ENCODE measurements around the gene EPB41L3.

Gene EPB41L3

DNA sequence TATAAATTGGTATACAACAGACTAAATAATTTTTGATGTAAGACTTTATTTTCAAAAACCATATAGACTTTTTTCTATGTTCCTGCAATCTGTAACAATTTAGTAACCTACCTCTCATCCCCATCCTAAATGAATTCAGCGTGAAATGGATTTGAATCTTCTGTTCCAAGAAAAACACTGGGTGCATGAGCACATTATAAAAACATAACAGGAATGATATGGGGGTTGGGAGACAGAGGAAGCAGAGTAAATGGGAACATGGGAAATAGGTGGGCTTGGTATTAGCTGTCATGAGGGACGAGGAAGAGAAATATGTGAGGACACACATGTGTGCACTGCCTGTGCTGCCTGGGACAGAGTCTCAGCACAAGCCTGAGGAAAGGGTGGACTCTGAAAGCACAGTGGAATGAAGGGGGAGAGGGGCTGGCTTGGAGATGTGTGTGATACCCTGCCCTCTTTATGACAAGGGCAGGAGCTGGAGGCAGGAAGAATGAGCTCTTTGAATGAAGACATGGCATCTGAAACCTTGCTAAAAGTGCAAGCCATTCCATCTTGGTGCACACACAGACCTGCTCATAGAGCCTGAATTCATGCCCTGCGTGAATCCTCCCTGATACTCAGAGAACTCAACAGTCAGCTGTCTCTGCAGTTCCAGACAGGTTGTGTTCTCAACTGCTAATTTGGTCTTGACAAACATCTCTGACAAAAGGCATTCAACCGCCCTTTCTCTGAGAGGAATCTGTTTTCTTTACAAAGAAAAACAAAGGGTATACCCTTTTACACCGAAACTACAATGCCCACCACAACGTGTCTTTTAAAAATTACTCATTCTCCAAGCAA, 66.6 kb downstream of the EPB41L3 start:
- H3K9me3 ChIP-seq (ENCODE audit: severe bottlenecking), result no peaks in the 10 kb centered on the region
- DNase-seq, result no peak
- peaks cover 13% of the 10 kb centered on the region for H3K36me3 ChIP-seq
- no peak overlapping the region for H3K4me3 ChIP-seq (ENCODE audit: low read depth, low read length)
- no peak overlapping the region for H3K27ac ChIP-seq
- TF ChIP-seq, protein P1, sequence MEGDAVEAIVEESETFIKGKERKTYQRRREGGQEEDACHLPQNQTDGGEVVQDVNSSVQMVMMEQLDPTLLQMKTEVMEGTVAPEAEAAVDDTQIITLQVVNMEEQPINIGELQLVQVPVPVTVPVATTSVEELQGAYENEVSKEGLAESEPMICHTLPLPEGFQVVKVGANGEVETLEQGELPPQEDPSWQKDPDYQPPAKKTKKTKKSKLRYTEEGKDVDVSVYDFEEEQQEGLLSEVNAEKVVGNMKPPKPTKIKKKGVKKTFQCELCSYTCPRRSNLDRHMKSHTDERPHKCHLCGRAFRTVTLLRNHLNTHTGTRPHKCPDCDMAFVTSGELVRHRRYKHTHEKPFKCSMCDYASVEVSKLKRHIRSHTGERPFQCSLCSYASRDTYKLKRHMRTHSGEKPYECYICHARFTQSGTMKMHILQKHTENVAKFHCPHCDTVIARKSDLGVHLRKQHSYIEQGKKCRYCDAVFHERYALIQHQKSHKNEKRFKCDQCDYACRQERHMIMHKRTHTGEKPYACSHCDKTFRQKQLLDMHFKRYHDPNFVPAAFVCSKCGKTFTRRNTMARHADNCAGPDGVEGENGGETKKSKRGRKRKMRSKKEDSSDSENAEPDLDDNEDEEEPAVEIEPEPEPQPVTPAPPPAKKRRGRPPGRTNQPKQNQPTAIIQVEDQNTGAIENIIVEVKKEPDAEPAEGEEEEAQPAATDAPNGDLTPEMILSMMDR (IDR thresholded peaks at IDR 0.05; ENCODE audit: low read depth, low read length), result no peak
- H3K27me3 ChIP-seq (ENCODE audit: insufficient read depth, low read depth, severe bottlenecking), result no peaks in the 10 kb centered on the region

DNA sequence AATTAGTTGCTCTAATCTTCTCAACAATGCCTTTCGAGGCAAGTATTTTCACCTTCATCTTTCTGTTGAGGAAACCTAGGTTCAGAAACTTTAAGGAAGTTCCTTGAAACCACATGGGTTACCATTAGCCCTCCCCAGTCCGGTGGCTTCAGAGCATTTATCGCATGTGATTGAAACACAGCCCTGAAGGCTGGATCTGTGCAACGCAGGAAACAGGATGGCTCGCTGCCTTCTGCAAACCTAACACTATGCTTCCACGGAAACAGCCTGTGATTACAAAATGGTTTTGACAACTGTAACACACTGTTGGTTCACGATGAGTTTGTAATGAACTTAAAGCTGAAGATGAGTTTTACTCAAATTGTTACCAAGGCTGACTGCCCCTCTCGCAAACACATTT, 68.5 kb downstream of the EPB41L3 start:
- no peaks in the 10 kb centered on the region for H3K9me3 ChIP-seq (ENCODE audit: severe bottlenecking)
- no peak overlapping the region for H3K27ac ChIP-seq
- H3K36me3 ChIP-seq, result peaks cover 13% of the 10 kb centered on the region
- no peak for DNase-seq
- TF ChIP-seq, protein P1 (IDR thresholded peaks at IDR 0.05; ENCODE audit: low read depth, low read length), result no peak
- no peak overlapping the region for H3K4me3 ChIP-seq (ENCODE audit: low read depth, low read length)
- no peaks in the 10 kb centered on the region for H3K27me3 ChIP-seq (ENCODE audit: insufficient read depth, low read depth, severe bottlenecking)

DNA sequence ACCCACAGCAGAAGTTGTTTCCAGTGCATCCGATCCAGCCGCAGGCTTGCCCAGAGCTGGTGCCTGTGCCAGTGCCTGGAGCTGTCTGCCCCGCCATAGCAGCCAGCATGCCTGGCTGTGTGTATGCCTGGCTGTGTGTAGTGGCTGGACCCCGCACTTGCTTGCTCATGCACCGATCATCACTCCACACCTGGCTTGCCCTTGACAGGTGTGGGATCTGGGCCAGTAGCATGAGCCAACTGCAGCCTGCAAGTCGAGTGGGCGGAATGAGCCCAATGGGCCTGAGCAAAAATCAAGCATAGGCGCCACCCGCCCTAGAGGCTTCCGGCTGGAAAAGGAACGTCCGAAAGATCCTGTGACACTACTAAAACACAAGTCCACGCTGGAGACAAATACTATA, 74.5 kb downstream of the EPB41L3 start:
- H3K27ac ChIP-seq, result no peak overlapping the region
- TF ChIP-seq, protein P1 (IDR thresholded peaks at IDR 0.05; ENCODE audit: low read depth, low read length), result no peak
- H3K27me3 ChIP-seq (ENCODE audit: insufficient read depth, low read depth, severe bottlenecking), result no peaks in the 10 kb centered on the region
- no peak for DNase-seq
- H3K4me3 ChIP-seq (ENCODE audit: low read depth, low read length), result no peak overlapping the region
- no peaks in the 10 kb centered on the region for H3K9me3 ChIP-seq (ENCODE audit: severe bottlenecking)
- no peaks in the 10 kb centered on the region; the same call in 1 of the 2 replicates for H3K36me3 ChIP-seq

DNA sequence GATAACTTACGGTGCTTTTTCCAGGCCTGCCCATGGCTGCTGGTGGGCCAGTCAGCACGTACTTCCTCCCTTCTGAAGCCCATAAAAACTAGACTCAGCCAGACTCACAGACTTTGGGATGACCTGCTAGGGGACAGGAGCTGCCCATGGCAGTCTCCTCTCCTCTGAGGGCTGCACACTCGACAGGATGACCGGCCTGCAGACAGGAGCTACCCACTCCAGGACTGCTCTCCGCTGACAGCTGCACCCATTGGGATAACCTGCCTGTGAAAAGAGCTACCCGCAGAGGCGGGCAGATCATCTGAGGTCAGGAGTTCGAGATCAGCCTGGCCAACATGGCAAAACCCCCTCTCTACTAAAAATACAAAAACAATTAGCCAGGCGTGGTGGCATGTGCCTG, 75.4 kb downstream of the EPB41L3 start:
- no peak for DNase-seq
- Histone ChIP-seq H3K27ac (no peak overlapping the region), H3K9me3 (ENCODE audit: severe bottlenecking) (no peaks in the 10 kb centered on the region), H3K36me3 (no peaks in the 10 kb centered on the region; the same call in 1 of the 2 replicates), H3K27me3 (ENCODE audit: insufficient read depth, low read depth, severe bottlenecking) (no peaks in the 10 kb centered on the region), H3K4me3 (ENCODE audit: low read depth, low read length) (no peak overlapping the region)
- TF ChIP-seq, protein P1 (IDR thresholded peaks at IDR 0.05; ENCODE audit: low read depth, low read length), result no peak

DNA sequence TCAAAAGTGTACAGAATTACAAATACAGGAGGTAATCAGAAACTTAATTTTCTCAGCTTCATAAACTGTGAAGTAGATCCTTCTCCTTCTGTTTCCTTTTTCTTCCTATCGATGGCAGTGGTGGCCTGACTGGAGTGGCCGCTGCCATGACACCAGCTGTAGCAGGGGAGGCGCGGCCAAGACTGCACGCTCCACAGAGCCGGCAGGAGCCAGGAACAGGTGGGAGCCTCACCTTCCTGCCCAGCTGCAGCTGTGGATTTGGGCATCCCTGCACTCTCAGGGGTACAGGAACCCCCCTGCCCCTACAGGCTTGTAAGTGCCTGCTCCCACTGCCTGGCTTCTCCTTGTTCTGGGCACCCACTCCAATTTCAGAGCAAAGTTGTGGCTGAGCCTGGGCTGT, 76.1 kb downstream of the EPB41L3 start:
- Histone ChIP-seq H3K4me3 (ENCODE audit: low read depth, low read length) (no peak overlapping the region), H3K9me3 (ENCODE audit: severe bottlenecking) (no peaks in the 10 kb centered on the region), H3K27ac (no peak overlapping the region), H3K27me3 (ENCODE audit: insufficient read depth, low read depth, severe bottlenecking) (no peaks in the 10 kb centered on the region), H3K36me3 (no peaks in the 10 kb centered on the region; the same call in 1 of the 2 replicates)
- TF ChIP-seq, protein P1 (IDR thresholded peaks at IDR 0.05; ENCODE audit: low read depth, low read length), result no peak
- no peak for DNase-seq
